ENCODE data around the gene CELF2.

Gene CELF2

DNA sequence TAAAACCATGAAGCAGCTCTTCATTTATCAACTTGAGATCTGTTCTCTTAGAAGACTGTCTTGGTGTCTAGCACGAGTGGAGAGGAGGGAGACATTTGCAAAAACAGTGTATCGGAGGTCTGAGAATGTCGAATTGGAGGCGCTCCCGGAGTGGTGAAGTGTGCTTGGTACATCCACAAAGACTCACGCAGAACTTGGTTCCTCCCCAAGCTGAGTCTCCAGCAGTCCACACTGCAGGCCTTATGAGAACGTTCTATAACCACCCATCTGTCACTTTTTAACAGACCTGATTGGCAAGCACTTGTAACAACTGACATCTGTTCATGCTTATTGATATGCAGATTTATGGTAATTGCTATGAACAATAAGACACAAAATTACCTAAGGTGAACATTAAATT lies 261.6 kb downstream of the CELF2 start:
- no peak for DNase-seq (ENCODE audit: low read depth)

DNA sequence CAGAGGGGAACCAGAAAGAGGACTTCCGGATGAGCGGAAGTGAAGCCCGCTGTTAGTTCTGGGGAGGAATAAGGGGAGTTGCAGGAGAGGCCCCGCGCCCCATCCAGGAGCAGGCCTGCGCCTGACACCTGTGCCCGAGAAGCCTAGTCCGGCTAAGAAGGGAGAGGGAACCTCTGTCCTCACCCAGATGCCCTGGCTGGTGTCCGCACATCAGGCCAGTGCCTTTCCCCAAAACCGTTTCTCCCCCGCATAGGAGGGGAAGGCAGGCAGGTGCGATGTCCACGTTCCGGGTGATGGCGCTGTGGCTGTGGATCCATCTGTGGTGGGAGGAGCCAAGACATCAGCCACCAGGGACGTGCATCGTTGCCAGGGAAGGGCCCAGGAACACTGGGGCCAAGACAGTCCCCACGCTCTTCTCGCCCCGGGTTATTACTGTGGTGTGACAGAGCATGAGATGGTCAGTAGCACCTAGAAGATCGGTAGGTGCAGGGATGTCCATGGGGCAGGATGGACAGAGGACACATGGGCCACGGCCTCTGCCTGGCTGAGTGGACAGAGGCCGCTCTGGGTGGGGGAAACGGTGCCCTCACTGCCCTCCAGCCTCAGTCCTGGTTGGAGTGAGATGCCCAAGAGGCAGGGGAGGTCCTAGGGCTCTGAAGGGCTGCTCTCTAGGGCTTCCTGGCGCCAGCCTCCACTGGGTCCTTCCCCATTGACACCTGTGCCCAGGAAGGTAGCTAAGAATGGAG lies 262.7 kb downstream of the CELF2 start:
- DNase-seq (ENCODE audit: low read depth) = no peak

DNA sequence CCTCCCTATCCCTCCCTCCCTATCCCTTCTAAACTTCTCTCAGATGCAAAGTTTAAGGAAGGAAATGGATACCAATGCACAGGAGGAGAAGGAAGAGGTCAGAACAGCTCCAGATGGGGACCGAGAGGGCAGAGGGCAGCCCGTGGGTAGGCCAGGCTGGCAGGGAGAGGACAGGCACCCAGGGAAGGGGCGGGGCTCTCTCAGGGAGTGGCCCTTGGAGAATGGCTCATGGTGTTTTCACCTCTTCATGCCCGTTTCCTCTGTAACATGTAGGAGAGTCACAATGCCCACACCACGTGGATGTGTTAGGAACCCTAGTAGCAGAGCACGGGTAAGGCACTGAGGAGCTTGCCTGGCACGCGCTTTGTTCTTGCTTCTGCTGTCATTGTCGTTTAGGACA lies 264.5 kb downstream of the CELF2 start:
- no peak for DNase-seq (ENCODE audit: low read depth)

DNA sequence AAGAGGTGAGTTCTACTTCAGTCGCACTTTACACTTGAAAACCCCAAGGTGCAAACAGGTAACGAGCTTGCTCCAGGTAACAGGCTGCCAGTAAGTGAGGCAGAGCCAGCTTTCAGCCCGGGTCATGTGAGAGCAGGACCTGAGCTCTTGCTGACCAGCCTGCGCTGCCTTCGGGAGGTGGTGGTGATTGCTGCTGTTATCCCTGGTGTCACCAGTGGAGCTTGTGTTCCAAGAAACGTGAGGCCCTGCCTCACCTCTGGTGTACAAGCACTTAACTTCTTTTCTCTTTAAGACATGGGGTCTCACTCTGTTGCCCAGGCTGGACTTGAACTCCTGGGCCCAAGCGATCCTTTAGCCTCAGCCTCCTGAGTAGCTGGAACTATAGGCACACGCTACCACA lies 265.0 kb downstream of the CELF2 start:
- no peak for DNase-seq (ENCODE audit: low read depth)

DNA sequence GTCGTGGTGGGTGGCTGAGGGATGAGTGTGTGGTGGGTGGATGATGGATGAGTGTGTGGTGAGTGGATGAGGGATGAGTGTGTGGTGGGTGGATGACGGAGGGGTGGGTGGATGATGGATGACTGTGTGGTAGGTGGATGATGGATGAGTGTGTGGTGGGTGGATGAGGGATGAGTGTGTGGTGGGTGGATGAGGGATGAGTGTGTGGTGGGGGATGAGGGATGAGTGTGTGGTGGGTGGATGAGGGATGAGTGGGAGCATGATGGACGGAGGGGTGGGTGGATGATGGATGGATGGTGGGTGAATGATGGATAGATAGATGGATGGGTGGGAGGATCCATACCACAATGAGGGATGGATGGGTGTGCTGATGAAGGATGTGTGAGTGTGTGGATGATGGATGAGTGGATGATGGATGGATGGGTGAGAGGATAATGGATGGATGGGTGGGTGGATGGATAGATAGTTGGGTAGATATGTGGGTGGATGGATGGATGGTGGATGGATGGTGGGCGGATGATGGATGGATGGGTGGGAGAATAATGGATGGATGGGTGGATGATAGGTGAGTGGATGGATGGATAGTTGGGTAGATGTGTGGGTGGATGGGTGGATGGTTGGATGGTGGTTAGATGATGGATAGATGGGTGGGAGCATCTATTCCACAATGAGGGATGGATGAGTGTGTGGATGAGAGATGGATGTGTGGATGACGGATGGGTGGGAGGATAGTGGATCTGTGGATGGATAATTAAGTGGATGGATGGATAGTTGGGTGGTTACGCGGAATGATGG lies 266.8 kb downstream of the CELF2 start:
- no peak for DNase-seq (ENCODE audit: low read depth)

DNA sequence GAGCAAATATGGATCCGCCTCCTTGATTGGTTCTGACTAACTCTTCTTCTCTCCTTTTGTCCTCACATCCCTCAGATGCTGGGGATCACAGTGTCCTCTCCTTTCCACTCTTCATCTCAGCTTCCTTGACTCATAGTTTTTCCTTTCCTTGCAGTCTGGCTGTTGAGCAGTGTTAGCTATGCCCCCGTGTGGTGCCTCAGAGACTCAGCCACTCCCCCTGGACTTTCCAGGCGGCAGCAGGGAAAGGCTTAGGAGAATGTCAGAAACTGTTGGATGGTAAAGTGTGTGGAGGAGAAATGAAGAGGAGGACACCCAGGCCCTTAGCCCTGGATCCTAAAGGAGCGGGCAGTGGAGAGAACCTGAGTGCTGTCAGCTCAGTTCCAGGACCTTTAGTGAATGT lies 267.5 kb downstream of the CELF2 start:
- no peak for DNase-seq (ENCODE audit: low read depth)

DNA sequence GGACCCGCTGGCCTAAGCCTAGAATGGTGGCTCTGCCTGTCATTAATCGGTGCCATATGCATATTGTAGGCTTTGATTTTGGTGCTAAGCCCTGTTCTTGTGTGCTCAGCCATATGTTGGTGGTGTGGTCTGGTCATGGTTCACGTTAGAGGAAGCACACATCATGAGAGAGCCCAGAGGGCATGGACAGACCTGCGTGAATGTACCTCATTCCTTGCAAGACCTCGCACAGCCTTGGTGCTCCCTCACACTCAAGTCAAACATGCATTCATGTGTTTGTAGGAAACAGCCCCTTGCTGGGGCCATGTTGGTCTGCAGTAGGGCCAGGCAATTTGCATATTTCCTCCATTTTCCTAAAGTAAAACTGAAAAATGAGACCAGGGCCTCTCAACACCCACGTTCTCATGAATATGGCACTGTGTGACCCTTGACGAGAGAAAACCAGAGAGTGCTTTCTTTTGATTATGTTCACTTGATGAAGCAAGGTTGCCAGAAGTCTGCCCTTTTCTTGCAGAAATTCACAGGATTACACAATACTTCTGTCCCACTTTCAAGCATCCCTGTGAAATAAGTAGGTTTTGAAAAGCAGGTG lies 268.7 kb downstream of the CELF2 start:
- DNase-seq (ENCODE audit: low read depth) = no peak

DNA sequence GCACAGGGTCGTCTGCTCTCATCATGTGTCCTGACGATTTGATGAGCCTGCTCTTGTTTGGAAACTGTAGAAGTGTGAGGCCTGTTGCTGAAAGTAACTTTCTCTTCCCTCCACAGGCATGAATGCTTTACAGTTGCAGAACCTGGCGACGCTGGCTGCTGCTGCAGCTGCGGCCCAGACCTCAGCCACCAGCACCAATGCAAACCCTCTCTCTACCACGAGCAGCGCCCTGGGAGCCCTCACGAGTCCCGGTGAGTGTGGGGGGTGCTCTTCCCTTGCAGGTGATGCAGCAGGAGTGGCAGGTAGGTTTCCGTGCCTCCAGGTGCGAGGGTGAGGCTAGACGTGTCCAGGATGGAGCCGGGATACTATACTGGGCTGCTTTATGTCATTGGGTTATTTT lies 270.6 kb downstream of the CELF2 start:
- no peak for DNase-seq (ENCODE audit: low read depth)

DNA sequence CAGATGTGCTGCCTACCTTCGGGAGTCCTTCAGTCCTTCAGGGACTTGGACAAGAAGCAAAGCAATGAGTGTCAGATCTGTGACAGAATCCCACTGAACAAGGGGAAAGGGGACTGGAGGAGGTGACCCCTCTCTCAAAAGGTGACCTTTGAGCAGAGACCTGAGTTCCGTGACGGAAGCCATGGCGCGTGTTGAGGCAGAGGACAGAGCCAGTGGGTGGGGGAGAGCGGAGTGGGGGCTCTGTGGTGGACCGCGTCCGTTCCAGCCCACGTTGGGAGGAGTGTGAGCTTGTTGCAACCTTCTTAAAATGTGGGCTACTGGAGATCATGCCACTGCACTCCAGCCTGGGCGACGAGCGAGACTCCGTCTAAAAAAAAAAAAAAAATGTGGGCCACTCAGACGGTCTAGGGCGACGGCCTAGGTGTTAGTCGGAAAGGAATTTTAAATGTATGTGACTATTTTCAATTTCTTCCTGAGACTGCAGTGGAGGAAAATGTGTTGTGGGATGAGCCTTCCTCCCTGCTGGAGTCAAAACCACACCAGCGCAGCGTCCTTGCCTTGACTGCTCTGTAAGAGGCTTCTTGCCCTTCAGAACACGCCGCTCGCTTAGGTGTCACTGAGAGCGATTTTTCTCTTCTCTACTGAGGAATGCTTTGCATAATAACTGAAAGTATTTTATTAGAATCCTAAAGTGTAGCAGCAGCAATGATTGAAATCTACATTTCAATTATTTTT lies 272.7 kb downstream of the CELF2 start:
- DNase-seq (ENCODE audit: low read depth) = no peak

DNA sequence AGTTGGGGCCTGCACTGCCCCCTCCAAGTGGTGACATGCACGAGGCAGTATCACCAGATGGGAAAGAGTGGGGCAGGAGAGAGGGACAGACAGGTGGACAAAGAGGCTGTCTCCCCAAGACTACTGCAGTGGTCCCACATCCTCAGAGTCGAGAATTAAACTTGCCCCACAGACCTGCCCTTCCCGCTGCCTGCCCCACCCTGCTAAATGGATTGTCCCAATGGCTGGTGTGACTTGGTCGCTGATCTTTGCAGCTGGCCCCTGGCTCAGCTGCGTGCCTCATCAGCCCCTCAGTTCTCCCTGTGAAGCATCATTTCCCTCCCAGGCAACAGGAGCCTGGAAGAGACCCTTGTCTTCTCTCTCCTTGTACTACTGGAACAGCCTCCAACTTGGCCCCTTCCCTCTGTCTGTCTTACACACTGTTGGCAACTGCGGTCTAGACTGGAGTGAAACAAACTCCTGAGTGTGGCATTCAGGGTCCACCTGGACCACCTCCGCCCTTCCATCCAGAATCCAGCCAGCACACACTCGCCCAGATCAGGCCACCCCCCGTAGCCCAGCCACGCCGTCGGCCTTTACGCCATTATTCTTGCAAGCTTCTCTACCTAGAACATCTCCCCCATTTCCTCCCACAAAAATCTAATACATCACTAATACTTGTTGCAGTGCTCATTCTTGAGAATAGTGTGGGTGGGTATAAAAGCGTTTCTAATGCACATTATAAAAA lies 275.1 kb downstream of the CELF2 start:
- no peak for DNase-seq (ENCODE audit: low read depth)

DNA sequence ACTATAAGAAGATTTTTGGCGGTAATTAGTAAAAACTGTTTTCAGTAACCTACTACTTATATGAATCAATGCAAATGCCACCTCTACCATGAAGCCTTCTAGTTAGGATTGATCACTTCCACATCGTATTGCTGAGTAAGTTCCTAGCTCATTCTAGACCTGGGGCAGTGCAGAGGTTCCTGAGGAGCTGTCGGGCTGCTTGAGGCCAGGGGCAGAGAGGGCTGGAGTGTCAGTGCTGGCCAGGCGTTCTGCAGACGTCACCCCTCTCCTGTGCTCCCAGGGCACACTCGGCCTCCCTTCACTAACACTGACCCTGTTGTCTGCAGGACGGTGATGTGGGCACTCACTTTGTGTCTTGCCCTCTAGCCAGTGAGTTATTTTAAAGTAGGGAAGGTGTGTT lies 275.7 kb downstream of the CELF2 start:
- DNase-seq (ENCODE audit: low read depth) = no peak

DNA sequence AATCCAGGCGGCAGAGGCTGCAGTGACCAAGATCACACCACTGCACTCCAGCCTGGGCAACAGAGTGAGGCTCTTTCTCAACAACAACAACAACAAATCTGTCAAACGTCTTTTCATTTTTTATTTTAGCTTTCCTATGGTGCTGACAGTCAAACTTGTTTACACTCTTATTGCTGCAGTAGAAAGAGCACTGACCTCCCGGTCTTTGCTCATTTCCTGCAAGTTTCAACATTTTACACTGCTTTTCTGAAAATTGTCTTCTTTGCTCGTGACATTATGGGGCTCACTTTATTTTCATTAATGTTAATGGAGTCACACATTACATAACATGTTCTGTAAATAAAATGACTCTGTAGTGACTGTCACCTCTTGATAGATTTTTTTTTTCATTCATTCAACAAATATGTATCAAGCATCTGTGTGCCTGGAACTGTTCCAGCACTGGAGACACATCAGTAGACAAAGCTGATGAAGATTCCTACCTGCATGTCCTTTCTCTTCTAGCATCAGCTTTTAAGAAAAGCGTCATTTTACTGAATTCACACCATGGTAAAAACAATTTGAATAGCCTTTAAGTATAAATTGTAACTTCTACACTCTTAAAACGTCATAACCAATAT lies 277.3 kb downstream of the CELF2 start:
- DNase-seq (ENCODE audit: low read depth) = no peak

DNA sequence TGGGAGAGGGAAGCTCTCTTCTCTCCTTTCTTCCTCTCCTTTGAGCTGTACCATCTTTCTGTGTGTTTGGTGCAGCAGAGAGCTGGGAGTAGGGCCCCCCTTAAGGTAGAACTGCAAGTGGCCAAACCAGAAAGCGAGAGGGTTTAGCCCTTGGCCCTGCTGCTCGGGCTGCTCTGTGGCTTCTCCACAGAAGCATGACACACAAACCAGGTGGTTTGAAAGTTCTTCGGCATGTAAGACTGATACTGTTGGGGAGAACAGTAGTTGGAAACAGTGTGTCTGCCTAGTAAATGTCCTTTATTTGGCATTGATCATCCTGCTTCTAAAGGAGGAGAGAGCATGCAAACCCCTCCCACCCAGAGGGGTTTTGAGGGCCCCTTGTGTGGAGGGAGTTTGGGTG lies 277.8 kb downstream of the CELF2 start:
- no peak for DNase-seq (ENCODE audit: low read depth)

DNA sequence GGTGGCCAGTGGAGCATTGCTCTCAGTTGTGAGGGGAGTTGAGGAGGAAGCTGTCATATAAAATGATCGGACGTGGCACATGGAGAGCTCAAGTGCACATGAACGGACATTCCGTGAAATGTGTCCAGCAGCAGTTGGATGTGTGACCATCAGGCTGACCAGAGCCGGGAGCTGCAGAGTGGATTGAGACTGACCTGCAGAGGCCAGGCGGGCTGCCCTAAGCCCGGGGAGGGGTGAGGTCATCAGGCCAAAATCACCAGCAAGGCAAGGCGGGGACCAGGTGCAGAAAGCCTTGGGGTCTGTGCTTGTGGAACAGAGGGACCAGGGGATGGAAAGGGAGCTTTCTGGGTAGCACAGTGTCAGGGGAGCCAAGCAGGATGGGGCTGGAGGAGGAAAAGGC lies 279.5 kb downstream of the CELF2 start:
- DNase-seq (ENCODE audit: low read depth) = no peak

DNA sequence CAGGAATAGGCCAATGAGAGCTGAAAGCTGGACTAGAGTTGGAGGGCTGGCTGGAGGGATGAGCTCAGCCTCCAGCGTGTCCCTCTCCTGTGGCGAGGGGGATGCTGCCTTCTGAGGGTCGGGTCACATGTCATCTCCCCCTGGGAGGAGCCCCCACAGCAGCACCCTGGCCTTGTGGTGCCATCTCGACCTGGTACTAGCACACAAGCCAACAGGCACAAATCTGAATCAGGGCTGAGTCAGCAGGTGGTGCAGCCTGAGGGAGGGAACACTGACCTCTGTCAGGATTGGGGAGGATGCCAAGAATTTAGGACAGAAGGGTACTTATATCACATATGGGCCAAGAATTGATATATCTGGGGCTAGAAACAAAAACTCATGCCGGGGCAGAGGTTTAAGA lies 280.4 kb downstream of the CELF2 start:
- DNase-seq (ENCODE audit: low read depth) = no peak

DNA sequence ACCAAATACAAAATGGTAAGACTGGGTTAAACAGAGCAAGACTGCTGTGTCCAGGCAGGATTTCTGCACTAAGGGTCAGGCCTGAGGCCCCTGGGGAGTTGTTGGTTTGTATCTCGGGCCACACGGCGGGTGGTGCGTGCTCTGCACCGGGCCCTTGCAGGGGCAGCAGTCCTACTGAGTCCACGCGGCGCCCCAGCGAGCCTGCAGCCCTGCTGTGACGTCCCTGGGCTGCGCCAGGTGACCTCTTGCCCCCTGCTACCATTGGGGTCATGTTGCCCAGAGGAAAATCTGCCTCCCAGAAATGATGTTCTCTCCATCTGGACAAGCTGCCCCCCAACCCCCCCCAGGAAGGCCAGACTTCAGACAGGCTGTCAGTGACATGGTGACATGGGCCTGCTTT lies 281.5 kb downstream of the CELF2 start:
- no peak for DNase-seq (ENCODE audit: low read depth)

DNA sequence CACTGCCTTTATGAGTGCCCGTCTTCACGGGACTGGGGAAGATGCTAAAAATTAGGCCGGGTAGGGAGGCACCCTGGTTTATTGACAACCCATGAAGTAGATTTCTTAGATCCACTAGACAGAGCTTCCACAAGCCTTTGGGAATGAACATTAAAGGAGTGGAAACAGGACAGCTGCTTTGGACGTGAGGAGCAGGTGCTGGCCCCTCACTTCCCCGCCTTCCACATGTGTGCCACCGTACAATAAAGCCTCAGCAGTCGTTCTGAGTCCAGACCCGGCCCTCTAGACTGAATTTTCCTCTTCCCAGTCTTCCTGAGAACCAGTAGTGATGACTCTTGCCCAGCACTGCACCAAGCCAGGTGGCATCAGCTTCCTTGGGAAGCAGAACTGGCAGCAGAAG lies 282.4 kb downstream of the CELF2 start:
- no peak for DNase-seq (ENCODE audit: low read depth)

DNA sequence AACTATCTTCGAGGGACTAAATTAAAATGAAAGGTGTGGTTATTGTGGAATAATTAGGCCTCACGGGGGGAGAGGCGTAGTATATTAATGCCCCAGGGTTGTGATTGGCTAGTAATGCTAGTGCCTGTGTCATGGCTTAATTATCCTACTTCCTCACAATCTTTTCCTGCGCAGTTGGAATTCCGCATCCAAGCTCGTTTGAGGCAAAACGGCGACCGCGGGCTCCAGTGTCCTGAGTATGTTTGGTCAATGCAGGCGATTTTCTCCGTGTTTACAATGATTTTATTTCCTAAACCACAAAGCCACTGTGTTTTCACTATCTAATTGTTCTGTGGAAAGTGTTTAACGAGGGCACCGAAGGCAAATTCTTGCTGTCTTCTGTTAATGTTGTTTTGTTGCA lies 282.9 kb downstream of the CELF2 start:
- no peak for DNase-seq (ENCODE audit: low read depth)

DNA sequence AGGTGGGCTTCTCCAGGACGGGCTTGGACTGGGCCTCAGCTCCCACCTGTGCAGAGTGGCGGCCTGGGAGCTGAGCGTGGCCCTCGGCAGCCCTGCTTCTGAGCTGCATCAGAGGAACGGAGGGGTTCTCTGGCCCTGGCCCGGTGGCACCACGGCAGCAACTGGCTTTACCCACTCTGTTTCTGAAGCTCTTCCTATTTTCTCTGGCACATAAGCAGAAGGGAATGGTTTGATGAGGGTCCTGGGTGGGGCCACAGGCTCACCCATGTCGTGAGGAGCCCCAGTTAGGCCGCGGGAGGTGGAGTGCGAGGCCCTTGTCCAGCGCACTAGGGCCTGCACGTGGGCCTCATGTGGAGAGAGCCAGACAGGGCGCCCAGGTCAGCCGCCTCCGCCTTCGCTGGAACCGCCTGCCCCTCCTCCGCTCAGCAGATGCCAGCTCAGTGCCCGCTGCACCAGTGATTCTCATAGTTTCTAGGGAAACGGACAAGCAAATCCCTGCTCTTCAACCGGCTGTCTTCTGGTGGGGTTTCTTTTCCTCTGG lies 284.0 kb downstream of the CELF2 start:
- DNase-seq (ENCODE audit: low read depth) = no peak

DNA sequence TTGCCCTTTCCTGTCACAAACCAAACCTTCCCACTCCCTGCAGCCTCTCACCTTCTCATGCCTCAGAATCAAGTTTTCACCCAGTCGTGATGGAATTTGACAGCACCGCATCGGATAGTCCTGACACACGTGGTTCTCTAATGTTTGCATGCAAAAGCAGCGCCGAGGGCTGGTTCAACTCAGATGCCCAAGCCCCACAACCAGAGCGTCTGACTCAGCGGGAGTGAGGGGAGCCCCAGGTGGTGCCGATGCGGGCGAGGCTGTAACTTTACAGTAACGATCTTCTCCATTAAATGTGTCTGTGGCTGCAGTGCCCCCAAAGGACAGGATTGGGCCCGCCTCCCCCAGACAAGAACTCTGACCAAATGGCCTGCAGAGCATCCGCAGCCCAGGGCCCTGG lies 284.5 kb downstream of the CELF2 start:
- DNase-seq (ENCODE audit: low read depth) = no peak
